Keratinocyte (primary cell): ENCODE data around the gene VILL. TPM values are rescaled to one million over a fixed set of nuclear protein-coding genes. Genes with fewer than 3 reads are reported as not detected.
"Not testable (repeated sequence)": the region's sequence is repeated elsewhere in the genome, so short reads cannot be mapped to it uniquely, and the experiment has no call there.

ENCODE experiments used
- DNase-seq: peaks from one replicate; pipeline ENCODE4 v3.0.0-alpha.2; 2011; ENCODE audit warnings: low read depth, missing footprints, low spot score
- FAIRE-seq: peaks from 2 replicates; lab custom pipeline; 2011; peaks lifted over from hg19 to GRCh38; lab: Jason Lieb, UNC
- H2AFZ ChIP-seq: 2 replicates; pipeline ENCODE4 v1.6.0; 2012; ENCODE audit warnings: low read length, control low read depth, inconsistent platforms; ENCODE audit not compliant: control insufficient read depth
- H3K27ac ChIP-seq: 2 replicates; pipeline ENCODE4 v1.5.1; 2011; ENCODE audit warnings: low read length; ENCODE audit not compliant: control insufficient read depth, insufficient read depth
- H3K27me3 ChIP-seq: 3 replicates; pipeline ENCODE4 v1.6.0; 2011; ENCODE audit warnings: low read length; ENCODE audit not compliant: control insufficient read depth, insufficient read depth; ENCODE audit errors: extremely low read depth
- H3K36me3 ChIP-seq, 2 experiments: 2 replicates in 1 of 2; 3 replicates in 1 of 2; pipeline ENCODE4 v1.5.1; 2011; ENCODE audit warnings: low read length in 2 of 2, mild to moderate bottlenecking in 1 of 2; ENCODE audit not compliant: control insufficient read depth in 2 of 2, insufficient read depth in 2 of 2; ENCODE audit errors: extremely low read depth in 1 of 2
- H3K4me1 ChIP-seq: 3 replicates; pipeline ENCODE4 v1.5.1; 2011; ENCODE audit warnings: low read length; ENCODE audit not compliant: control insufficient read depth, insufficient read depth; ENCODE audit errors: extremely low read depth
- H3K4me2 ChIP-seq: 3 replicates; pipeline ENCODE4 v1.6.0; 2011; ENCODE audit warnings: low read depth, low read length; ENCODE audit not compliant: control insufficient read depth, insufficient read depth; ENCODE audit errors: extremely low read depth
- H3K4me3 ChIP-seq, 3 experiments: fragments of 200-600 bp in 1 of 3; sonication (generic) in 1 of 3; 2 replicates in 2 of 3; 3 replicates in 1 of 3; pipeline ENCODE4 v1.5.1; 2011 to 2016; ENCODE audit warnings: low read length in 3 of 3, mild to moderate bottlenecking in 3 of 3, control low read depth in 2 of 3, inconsistent platforms in 1 of 3, low read depth in 1 of 3, mixed read lengths in 1 of 3, mixed run types in 1 of 3, moderate library complexity in 1 of 3; ENCODE audit not compliant: control insufficient read depth in 2 of 3, insufficient read depth in 2 of 3; ENCODE audit errors: extremely low read depth in 1 of 3
- H3K79me2 ChIP-seq: 2 replicates; pipeline ENCODE4 v1.6.0; 2012; ENCODE audit warnings: low read length; ENCODE audit not compliant: control insufficient read depth, insufficient read depth
- H3K9ac ChIP-seq: 3 replicates; pipeline ENCODE4 v1.6.0; 2011; ENCODE audit warnings: low read length; ENCODE audit not compliant: control insufficient read depth, insufficient read depth; ENCODE audit errors: extremely low read depth
- H3K9me1 ChIP-seq: 3 replicates; pipeline ENCODE4 v1.6.0; 2011; ENCODE audit warnings: low read length; ENCODE audit not compliant: control insufficient read depth, insufficient read depth; ENCODE audit errors: extremely low read depth
- H3K9me3 ChIP-seq: 2 replicates; pipeline ENCODE4 v1.5.1; 2012; ENCODE audit warnings: low read depth, low read length; ENCODE audit not compliant: control insufficient read depth
- H4K20me1 ChIP-seq: 3 replicates; pipeline ENCODE4 v1.6.0; 2011; ENCODE audit warnings: low read length; ENCODE audit not compliant: control insufficient read depth, insufficient read depth; ENCODE audit errors: extremely low read depth
- EZH2 ChIP-seq: IDR thresholded peaks from one replicate; pipeline ENCODE4 v1.6.1; 2012; ENCODE audit warnings: inconsistent platforms, mild to moderate bottlenecking, low read length, moderate library complexity
- dilution Hi-C: fragments of 300-500 bp; cut with MboI; formaldehyde crosslinking; loops from one replicate; pipeline ENCODE4 v1.7.0; 2020; ENCODE audit warnings: low sequenced_read_pairs; ENCODE audit not compliant: extremely low pct_ligation_motif_present
- polyA plus RNA-seq, 5 experiments: library from polyadenylated mRNA; depleted of rRNA in 3 of 5; stranded (reverse) in 3 of 5; stranded (forward) in 1 of 5; unstranded in 1 of 5; fragments of >200 nt; gene quantifications; 1 replicate in 1 of 5; 2 replicates in 3 of 5; 3 replicates in 1 of 5; pipeline versions ENCODE4 v1.2.1 to v1.2.3, GENCODE V29; 2011 to 2012; ENCODE audit warnings: missing spikeins in 2 of 5, low read depth in 1 of 5, low replicate concordance in 1 of 5
- TF ChIP-seq, protein P1 (sequence below), 3 experiments: IDR thresholded peaks in 1 of 3; conservative IDR thresholded peaks in 1 of 3; optimal IDR thresholded peaks in 1 of 3; 2 replicates in 2 of 3; 3 replicates in 1 of 3; pipeline versions ENCODE3 to v1.5.1; 2011; ENCODE audit warnings: low read length in 3 of 3, mild to moderate bottlenecking in 3 of 3, moderate library complexity in 2 of 3, control low read depth in 1 of 3, inconsistent platforms in 1 of 3; ENCODE audit not compliant: insufficient read depth in 2 of 3; ENCODE audit errors: extremely low read depth in 1 of 3

The VILL gene
- polyA plus RNA-seq, 1 donor (not counting 4 experiments of a cell fraction or from before 2014, with no cell fraction given): 2.1 TPM

GRCh38 chr3:37970802-37971201 is 19.8 kb upstream of the VILL start:
- no peak for FAIRE-seq
- TF ChIP-seq, protein P1, sequence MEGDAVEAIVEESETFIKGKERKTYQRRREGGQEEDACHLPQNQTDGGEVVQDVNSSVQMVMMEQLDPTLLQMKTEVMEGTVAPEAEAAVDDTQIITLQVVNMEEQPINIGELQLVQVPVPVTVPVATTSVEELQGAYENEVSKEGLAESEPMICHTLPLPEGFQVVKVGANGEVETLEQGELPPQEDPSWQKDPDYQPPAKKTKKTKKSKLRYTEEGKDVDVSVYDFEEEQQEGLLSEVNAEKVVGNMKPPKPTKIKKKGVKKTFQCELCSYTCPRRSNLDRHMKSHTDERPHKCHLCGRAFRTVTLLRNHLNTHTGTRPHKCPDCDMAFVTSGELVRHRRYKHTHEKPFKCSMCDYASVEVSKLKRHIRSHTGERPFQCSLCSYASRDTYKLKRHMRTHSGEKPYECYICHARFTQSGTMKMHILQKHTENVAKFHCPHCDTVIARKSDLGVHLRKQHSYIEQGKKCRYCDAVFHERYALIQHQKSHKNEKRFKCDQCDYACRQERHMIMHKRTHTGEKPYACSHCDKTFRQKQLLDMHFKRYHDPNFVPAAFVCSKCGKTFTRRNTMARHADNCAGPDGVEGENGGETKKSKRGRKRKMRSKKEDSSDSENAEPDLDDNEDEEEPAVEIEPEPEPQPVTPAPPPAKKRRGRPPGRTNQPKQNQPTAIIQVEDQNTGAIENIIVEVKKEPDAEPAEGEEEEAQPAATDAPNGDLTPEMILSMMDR (optimal IDR thresholded peaks at IDR 0.05 in 1 of 3, IDR thresholded peaks at IDR 0.05 in 1 of 3, conservative IDR thresholded peaks at IDR 0.05 in 1 of 3; ENCODE audit: extremely low read depth in 1 of 3, insufficient read depth in 2 of 3, low read length in 3 of 3): no peak
- TF ChIP-seq EZH2: no peak
- dilution Hi-C loops: no loop called here

DNA sequence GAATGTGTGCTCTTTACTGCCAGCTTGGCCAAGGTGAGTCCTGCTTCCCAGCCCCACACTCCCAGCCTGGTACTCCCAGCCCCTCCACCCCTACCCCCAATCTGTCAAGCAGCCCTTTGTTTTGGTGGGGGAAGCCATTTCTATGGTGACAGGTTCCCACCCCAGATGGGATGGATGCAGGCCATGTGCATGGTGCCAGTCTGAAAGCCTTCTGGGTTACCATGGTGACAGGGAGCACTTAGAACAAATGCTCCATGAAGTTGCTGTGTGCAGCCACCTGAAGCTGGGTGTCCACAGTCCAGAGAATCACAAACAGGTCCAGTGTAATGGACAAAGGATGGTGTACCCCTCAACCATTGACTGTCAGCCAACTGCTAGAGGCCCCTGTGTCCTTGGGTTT is 19.1 kb upstream of the VILL start:
- peaks cover 32 to 47% of the 10 kb centered on the region in 2 experiments for H3K36me3 ChIP-seq
- DNase-seq (no peak), FAIRE-seq (no peak)
- H3K4me1 ChIP-seq: no peaks in the 10 kb centered on the region
- H3K4me2 ChIP-seq: no peak overlapping the region
- no peaks in the 10 kb centered on the region for H3K79me2 ChIP-seq
- H3K9ac ChIP-seq: no peak overlapping the region
- H3K9me3 ChIP-seq: no peaks in the 10 kb centered on the region
- dilution Hi-C loops: no loop called here
- H4K20me1 ChIP-seq: no peaks in the 10 kb centered on the region
- H3K9me1 ChIP-seq: no peaks in the 10 kb centered on the region
- H3K4me3 ChIP-seq: no peak overlapping the region
- H3K27me3 ChIP-seq: no peaks in the 10 kb centered on the region
- no peak overlapping the region for H2AFZ ChIP-seq
- H3K27ac ChIP-seq: no peak overlapping the region
- TF ChIP-seq, protein P1 (optimal IDR thresholded peaks at IDR 0.05 in 1 of 3, IDR thresholded peaks at IDR 0.05 in 1 of 3, conservative IDR thresholded peaks at IDR 0.05 in 1 of 3; ENCODE audit: extremely low read depth in 1 of 3, insufficient read depth in 2 of 3, low read length in 3 of 3): no peak
- TF ChIP-seq EZH2: no peak

More at GRCh38 chr3:37970802-37971201, 19.8 kb upstream of the VILL start:
- Histone ChIP-seq H3K79me2 (no peaks in the 10 kb centered on the region), H3K9me3 (no peaks in the 10 kb centered on the region), H3K9ac (no peak overlapping the region), H3K9me1 (no peaks in the 10 kb centered on the region), H3K36me3 (peaks cover 34 to 44% of the 10 kb centered on the region in 2 experiments), H3K4me2 (no peak overlapping the region), H4K20me1 (no peaks in the 10 kb centered on the region), H3K27me3 (no peaks in the 10 kb centered on the region), H2AFZ (no peak overlapping the region), H3K27ac (no peak overlapping the region), H3K4me3 (no peak overlapping the region), H3K4me1 (no peaks in the 10 kb centered on the region)
- no peak for DNase-seq

DNA sequence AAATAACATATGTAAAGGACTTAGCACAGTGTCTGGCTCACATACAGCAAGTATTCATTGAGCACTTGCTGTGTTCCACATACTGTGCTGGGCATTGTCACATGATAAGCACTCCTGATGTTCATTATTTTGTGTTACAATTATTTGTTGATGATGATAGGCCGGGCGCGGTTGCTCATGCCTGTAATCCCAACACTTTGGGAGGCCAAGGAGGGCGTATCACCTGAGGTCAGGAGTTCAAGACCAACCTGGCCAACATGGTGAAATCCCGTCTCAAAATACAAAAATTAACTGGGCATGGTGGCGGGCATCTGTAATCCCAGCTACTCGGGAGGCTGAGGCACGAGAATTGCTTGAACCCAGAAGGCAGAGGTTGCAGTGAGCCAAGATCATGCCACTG is 18.5 kb upstream of the VILL start:
- DNase-seq, H3K9ac ChIP-seq, H3K9me3 ChIP-seq, FAIRE-seq, dilution Hi-C loops, H3K27ac ChIP-seq, H3K79me2 ChIP-seq, H3K27me3 ChIP-seq, H2AFZ ChIP-seq, H3K4me2 ChIP-seq, H3K9me1 ChIP-seq, H4K20me1 ChIP-seq, H3K4me3 ChIP-seq, H3K4me1 ChIP-seq: not testable (repeated sequence)
- H3K36me3 ChIP-seq: peaks cover 34 to 50% of the 10 kb centered on the region in 2 experiments
